ENCODE data around the gene DGKK. TPM values are rescaled to one million over a fixed set of nuclear protein-coding genes. Genes with fewer than 3 reads are reported as not detected.

Gene DGKK
- total RNA-seq, 1 experiment from 2014 or later = not detected

GRCh38 chrX:50450324-50450723 is 20.3 kb downstream of the DGKK start:
- Histone ChIP-seq H3K27ac (ENCODE audit: low read length) (no peak overlapping the region), H3K9me2 (replicated peaks; ENCODE audit: low read length) (no peaks in the 10 kb centered on the region), H3K27me3 (ENCODE audit: low read length) (no peaks in the 10 kb centered on the region), H3K36me3 (ENCODE audit: low read depth, low read length) (no peaks in the 10 kb centered on the region), H3K9ac (ENCODE audit: low read length) (no peak overlapping the region), H3K4me2 (ENCODE audit: low read length) (no peak overlapping the region), H4K20me1 (ENCODE audit: low read length) (no peaks in the 10 kb centered on the region), H2AFZ (ENCODE audit: low read length) (no peak overlapping the region), H3K79me2 (ENCODE audit: low read length) (no peaks in the 10 kb centered on the region), H3K9me3 (ENCODE audit: low read length) (no peaks in the 10 kb centered on the region), H3K4me3 (ENCODE audit: low read length) (no peak overlapping the region), H3F3A (ENCODE audit: low read length, unreplicated experiment) (no peaks in the 10 kb centered on the region), H3K4me1 (ENCODE audit: insufficient read depth, low read length) (no peaks in the 10 kb centered on the region; the same call in 1 of the 2 replicates)
- intact Hi-C loops (cut with micrococcal nuclease) = no loop called here
- no TSS peak for BruUV-seq (replicated peaks)
- no peak for ATAC-seq
- TF ChIP-seq, protein P1, sequence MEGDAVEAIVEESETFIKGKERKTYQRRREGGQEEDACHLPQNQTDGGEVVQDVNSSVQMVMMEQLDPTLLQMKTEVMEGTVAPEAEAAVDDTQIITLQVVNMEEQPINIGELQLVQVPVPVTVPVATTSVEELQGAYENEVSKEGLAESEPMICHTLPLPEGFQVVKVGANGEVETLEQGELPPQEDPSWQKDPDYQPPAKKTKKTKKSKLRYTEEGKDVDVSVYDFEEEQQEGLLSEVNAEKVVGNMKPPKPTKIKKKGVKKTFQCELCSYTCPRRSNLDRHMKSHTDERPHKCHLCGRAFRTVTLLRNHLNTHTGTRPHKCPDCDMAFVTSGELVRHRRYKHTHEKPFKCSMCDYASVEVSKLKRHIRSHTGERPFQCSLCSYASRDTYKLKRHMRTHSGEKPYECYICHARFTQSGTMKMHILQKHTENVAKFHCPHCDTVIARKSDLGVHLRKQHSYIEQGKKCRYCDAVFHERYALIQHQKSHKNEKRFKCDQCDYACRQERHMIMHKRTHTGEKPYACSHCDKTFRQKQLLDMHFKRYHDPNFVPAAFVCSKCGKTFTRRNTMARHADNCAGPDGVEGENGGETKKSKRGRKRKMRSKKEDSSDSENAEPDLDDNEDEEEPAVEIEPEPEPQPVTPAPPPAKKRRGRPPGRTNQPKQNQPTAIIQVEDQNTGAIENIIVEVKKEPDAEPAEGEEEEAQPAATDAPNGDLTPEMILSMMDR (conservative IDR thresholded peaks at IDR 0.05; ENCODE audit: low read depth, low read length) = no peak
- no peak for TF ChIP-seq EZH2phosphoT487 (IDR thresholded peaks at IDR 0.05; ENCODE audit: borderline replicate concordance, low read length)
- no peak for TF ChIP-seq EZH2 (IDR thresholded peaks at IDR 0.05; ENCODE audit: low read length, unreplicated experiment)
- ChIA-PET CTCF (no interaction called here), POLR2A (ENCODE audit: unreplicated experiment) (no interaction called here)
- peak; percentile 8 for DNase-seq

- ChIA-PET POLR2A (ENCODE audit: unreplicated experiment) (no interaction called here), CTCF (no interaction called here)
- H3K9me2 ChIP-seq (replicated peaks; ENCODE audit: low read length) = no peaks in the 10 kb centered on the region
- H3K36me3 ChIP-seq (ENCODE audit: low read depth, low read length) = no peaks in the 10 kb centered on the region
- TF ChIP-seq, protein P1 (conservative IDR thresholded peaks at IDR 0.05; ENCODE audit: low read depth, low read length) = peak; percentile 65
- TF ChIP-seq EZH2 (IDR thresholded peaks at IDR 0.05; ENCODE audit: low read length, unreplicated experiment) = no peak
- no peak overlapping the region for H3K4me2 ChIP-seq (ENCODE audit: low read length)
- DNase-seq = peak; percentile 81
- no peaks in the 10 kb centered on the region for H3F3A ChIP-seq (ENCODE audit: low read length, unreplicated experiment)
- no peaks in the 10 kb centered on the region for H3K27me3 ChIP-seq (ENCODE audit: low read length)
- intact Hi-C loops (cut with micrococcal nuclease) = no loop called here
- no TSS peak for BruUV-seq (replicated peaks)
- no peak overlapping the region for H3K27ac ChIP-seq (ENCODE audit: low read length)
- H3K4me3 ChIP-seq (ENCODE audit: low read length) = no peak overlapping the region
- no peak overlapping the region for H3K9ac ChIP-seq (ENCODE audit: low read length)
- ATAC-seq = peak; percentile 70
- no peaks in the 10 kb centered on the region; the same call in 1 of the 2 replicates for H3K4me1 ChIP-seq (ENCODE audit: insufficient read depth, low read length)
- no peaks in the 10 kb centered on the region for H3K79me2 ChIP-seq (ENCODE audit: low read length)
- no peaks in the 10 kb centered on the region for H3K9me3 ChIP-seq (ENCODE audit: low read length)
- no peaks in the 10 kb centered on the region for H4K20me1 ChIP-seq (ENCODE audit: low read length)
- H2AFZ ChIP-seq (ENCODE audit: low read length) = no peak overlapping the region
Measured at GRCh38 chrX:50448565-50448964, 22.1 kb downstream of the DGKK start.

GRCh38 chrX:50447535-50447934 is 23.1 kb downstream of the DGKK start:
- H3K9ac ChIP-seq (ENCODE audit: low read length) = no peak overlapping the region
- H3K27me3 ChIP-seq (ENCODE audit: low read length) = no peaks in the 10 kb centered on the region
- H2AFZ ChIP-seq (ENCODE audit: low read length) = no peak overlapping the region
- ATAC-seq (no peak), DNase-seq (no peak)
- H3K4me1 ChIP-seq (ENCODE audit: insufficient read depth, low read length) = no peaks in the 10 kb centered on the region; the same call in 1 of the 2 replicates
- no TSS peak for BruUV-seq (replicated peaks)
- CTCF ChIA-PET = no interaction called here
- H3F3A ChIP-seq (ENCODE audit: low read length, unreplicated experiment) = no peaks in the 10 kb centered on the region
- no peaks in the 10 kb centered on the region for H3K9me2 ChIP-seq (replicated peaks; ENCODE audit: low read length)
- H3K36me3 ChIP-seq (ENCODE audit: low read depth, low read length) = no peaks in the 10 kb centered on the region
- H4K20me1 ChIP-seq (ENCODE audit: low read length) = no peaks in the 10 kb centered on the region
- H3K9me3 ChIP-seq (ENCODE audit: low read length) = no peaks in the 10 kb centered on the region
- H3K79me2 ChIP-seq (ENCODE audit: low read length) = no peaks in the 10 kb centered on the region
- no peak overlapping the region for H3K4me2 ChIP-seq (ENCODE audit: low read length)
- TF ChIP-seq, protein P1 (conservative IDR thresholded peaks at IDR 0.05; ENCODE audit: low read depth, low read length) = no peak
- TF ChIP-seq EZH2 (IDR thresholded peaks at IDR 0.05; ENCODE audit: low read length, unreplicated experiment) (no peak), EZH2phosphoT487 (IDR thresholded peaks at IDR 0.05; ENCODE audit: borderline replicate concordance, low read length) (no peak)
- intact Hi-C loops (cut with micrococcal nuclease) = no loop called here
- no peak overlapping the region for H3K27ac ChIP-seq (ENCODE audit: low read length)
- POLR2A ChIA-PET (ENCODE audit: unreplicated experiment) = no interaction called here
- no peak overlapping the region for H3K4me3 ChIP-seq (ENCODE audit: low read length)
